Activated CD4-positive, alpha-beta T cell treated with anti-CD3 and anti-CD28 coated beads for 24 hours (primary cell): Measurements from ENCODE around the gene UBE2K.
"Not testable (repeated sequence)": the region's sequence is repeated elsewhere in the genome, so short reads cannot be mapped to it uniquely, and the experiment has no call there.

Experiments
- DNase-seq, 2 donors: peaks; one replicate each; pipeline ENCODE4 v3.0.0-alpha.2; 2020; ENCODE audit warnings: low read depth in 2 of 2

The UBE2K gene

DNA sequence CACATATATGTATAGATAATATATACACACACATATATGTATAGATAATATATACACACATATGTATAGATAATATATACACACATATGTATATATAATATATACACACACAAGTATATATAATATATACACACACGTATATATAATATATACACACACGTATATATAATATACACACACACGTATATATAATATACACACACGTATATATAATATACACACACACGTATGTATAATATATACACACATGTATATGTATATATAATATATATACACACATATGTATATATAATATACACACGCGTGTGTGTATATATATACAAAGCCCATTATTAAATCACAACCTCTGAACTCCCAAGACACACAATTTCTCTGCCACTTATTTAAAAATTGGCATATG lies 8.0 kb upstream of the UBE2K start:
- DNase-seq: no peak

DNA sequence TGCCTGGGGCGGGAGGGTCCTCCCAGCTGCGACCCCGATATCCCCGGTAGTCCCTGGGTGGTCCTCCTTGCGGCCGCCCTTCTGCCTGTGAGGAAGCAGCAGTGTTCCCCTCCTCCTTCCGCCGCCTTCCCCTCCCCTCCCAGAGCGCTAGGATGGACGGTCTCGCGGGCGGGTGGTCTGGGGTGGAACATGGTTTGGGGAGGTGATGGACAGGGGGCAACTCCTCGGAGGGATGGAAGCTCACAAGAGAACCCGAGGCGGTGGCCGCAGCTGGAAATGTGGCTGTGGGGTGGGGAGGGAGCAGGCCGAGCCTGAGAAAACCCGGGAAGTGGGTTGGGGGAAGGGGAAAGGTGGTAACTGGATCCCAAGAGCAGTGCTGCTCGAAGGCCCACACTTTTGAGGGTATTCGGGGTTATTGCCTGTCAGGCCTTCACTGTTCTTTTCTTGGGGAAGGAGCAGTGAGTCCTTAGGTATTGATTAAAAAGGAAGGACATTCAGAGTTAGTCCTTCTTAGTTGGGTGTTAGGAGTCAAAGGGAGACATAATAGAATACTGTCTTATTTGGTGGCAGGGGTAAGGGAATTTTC lies 581 bp downstream of the UBE2K start:
- peak; percentile 8 to 25 for DNase-seq

DNA sequence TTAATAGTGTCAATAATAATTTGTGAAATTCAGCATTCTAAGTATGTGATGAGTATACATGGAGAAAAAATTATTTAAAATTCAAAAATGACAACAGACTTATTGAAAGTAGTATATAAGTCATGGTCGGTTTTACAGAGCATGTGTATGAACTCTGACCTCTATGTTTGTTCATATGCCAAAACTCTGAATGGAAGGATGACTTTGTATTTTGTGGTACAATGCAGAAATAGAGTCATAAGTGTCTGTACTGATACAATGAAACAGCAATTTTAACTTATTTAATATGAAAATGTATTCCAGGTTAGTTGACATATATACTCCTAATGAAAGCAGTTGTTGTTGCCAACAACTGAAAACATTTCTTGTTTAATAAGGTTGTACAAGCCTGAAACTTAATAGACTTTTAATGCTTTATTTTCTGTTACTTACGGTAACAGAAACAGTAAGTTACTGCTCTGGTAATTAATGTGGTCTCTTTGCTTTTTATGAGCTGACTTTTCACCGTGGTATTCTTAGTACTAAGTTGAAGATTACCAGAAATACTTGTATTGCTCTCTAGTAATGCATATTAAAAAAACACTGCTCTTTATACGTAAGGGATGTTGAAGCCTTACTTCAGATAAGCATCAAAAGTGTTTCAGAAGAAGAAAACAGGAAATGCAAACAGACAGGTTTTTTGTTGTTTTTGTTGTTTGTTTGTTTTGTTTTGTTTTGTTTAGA lies 1.9 kb downstream of the UBE2K start:
- no peak for DNase-seq

- no peak for DNase-seq
Observed at GRCh38 chr4:39700554-39700953, 2.6 kb downstream of the UBE2K start.

DNA sequence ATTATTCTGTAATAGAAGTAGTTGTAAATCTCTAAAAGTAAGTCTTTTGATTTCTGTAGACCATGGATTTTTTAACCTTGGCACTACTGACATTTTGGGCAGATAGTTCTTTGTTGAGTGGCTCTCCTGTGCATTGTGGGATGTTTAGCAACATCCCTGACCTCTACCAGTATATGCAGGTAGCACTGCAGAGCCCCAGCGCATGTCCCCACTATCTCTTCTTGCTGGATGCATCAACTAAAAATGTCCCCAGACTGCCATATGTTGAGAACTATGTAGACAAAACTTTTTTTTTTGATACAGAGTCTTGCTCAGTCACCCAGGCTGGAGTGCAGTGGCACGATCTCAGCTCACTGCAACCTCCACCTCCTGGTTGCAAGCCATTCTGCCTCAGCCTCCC lies 4.8 kb downstream of the UBE2K start:
- DNase-seq: no peak

DNA sequence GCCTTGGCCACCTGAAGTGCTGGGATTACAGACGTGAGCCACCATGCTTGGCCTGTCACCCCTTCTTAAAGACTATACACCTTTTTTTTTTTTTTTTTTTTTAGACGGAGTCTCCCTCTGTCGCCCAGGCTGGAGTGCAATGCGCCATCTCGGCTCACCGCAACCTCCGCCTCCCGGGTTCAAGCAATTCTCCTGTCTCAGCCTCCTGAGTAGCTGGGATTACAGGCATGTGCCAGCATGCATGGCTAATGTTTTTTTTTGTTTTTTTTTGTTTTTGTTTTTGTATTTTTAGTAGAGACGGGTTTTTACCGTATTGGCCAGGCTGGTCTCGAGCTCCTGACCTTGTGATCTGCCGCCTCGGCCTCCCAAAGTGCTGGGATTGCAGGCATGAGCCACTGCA lies 6.9 kb downstream of the UBE2K start:
- not testable (repeated sequence) for DNase-seq

GRCh38 chr4:39706334-39706733 lies 8.4 kb downstream of the UBE2K start:
- DNase-seq: no peak

DNA sequence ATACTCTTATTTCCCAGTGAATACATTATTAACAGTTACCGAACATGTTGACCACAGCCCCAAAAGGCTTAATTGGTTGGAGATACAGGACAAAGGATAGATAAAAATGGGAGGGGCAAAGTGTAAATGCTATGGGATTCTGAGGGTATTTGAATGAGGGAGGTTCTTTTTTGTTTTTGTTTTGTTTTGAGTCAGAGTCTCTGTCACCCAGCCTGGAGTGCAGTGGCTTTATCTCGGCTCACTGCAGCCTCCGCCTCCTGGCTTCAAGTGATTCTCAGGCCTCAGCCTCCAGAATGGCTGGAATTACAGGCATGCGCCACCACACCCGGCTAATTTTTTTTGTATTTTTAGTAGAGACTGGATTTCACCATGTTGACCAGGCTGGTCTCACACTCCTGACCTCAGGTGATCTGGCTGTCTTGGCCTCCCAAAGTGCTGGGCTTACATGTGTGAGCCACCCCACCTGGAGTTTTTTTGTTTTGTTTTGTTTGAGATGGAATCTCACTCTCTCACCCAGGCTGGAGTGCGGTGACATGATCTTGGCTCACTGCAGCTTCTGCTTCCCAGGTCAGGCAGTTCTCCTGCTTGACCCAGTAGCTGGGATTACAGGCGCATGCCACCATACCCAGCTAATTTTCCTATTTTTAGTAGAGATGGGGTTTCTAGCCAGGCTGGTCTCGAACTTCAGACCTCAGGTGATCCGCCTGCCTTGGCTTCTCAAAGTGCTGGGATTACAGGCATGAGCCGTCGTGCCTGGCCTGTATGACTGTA lies 9.0 kb downstream of the UBE2K start:
- DNase-seq: no peak

GRCh38 chr4:39710098-39710896 lies 12.4 kb downstream of the UBE2K start:
- DNase-seq: no peak

DNA sequence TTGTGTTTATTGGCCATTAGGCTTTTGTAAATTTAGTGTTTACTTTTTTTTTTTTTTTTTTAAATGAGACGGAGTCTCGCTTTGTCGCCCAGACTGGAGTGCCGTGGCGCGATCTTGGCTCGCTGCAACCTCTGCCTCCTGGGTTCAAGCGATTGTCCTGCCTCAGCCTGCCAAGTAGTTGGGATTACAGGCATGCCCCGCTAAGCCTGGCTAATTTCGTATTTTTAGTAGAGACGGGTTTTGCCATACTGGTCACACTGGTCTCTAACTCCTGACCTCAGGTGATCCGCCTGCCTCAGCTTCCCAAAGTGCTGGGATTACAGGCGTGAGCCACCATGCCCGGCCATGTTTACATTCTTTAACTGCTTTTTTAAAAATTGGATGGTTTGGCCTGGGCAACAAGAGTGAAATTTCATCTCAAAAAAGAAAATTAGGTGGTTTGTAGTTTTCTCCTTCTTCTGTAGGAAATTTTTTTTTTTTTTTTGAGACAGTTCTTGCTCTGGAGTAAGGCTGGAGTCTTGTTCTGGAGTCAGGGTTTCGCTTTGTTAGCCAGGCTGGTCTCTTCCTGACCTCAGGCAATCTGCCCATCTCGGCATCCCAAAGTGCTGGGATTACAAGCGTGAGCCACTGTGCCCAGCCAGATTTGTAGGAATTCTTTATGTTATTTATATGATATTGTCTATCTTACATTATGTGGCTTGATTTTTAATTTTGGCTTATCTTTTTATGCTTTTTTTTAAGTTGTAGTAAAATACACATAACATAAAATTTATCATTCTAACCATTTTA lies 15.1 kb downstream of the UBE2K start:
- DNase-seq: no peak

GRCh38 chr4:39713691-39714090 lies 15.8 kb downstream of the UBE2K start:
- no peak for DNase-seq

DNA sequence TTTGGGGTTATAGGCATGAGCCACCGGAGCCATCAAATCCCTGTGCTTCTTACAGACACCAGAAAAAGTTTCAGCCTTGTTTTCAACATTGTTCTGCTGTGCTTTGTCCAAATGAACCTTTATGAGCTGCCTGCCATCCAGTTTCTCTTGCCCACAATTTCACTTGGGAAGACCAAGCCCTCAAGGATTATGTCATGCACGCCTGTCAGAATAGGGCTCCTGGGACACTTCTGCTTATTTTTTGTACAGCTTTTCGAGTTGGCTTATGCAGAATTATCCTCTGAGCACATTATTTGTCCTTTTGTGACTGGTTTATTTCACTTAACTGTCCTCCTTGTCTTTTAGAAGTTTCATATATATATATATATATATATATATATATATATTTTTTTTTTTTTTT lies 16.2 kb downstream of the UBE2K start:
- no peak for DNase-seq

GRCh38 chr4:39715788-39716187 lies 17.9 kb downstream of the UBE2K start:
- no peak for DNase-seq

DNA sequence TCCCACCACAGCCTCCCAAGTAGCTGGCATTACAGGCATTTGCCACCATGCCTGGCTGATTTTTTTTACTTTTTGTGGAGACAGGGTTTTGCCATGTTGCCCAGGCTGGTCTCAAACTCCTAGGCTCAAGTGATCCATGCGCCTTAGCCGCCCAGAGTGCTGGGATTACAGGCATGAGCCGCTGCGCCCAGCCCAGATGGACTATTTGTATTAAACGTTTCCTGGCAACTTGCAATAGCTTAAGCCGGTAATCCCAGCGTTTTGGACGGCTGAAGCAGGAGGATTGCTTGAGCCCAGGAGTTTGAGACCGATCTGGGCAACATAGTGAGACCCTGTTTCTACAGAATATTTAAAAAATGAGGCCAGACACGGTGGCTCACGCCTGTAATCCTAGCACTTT lies 18.4 kb downstream of the UBE2K start:
- no peak for DNase-seq

- DNase-seq: not testable (repeated sequence)
Observed at GRCh38 chr4:39717743-39718142, 19.8 kb downstream of the UBE2K start.

DNA sequence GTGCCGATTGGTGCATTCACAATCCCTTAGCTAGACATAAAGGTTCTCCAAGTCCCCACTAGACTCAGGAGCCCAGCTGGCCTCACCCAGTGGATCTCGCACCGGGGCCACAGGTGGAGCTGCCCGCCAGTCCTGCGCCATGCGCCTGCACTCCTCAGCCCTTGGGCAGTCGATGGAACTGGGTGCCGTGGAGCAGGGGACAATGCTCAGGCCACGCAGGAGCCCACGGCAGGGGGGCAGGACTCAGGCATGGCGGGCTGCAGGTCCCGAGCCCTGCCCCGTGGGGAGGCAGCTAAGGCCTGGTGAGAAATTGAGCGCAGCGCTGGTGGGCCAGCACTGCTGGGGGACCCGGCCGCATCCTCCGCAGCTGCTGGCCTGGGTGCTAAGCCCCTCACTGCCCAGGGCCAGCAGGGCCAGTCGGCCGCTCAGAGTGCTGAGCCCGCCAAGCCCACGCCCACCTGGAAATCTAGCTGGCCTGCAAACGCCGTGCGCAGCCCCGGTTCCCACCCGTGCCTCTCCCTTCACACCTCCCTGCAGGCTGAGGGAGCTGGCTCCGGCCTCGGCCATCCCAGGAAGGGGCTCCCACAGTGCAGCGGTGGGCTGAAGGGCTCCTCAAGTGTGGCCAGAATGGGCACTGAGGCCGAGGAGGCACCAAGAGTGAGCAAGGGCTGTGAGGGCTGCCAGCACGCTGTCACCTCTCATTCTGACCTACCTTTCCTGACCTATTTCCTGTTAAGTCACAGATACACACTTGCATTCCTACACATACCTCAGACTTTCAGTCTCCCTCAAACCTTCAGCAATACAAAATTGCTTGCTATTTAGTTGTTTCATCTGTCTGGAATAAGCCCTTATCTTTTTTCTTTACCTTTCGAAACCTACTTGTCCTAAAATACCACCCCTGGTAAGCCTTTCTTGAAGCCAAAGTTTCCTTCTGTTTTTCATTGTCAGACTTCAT lies 20.7 kb downstream of the UBE2K start:
- no peak for DNase-seq

GRCh38 chr4:39719804-39720580 lies 22.1 kb downstream of the UBE2K start:
- DNase-seq: no peak

DNA sequence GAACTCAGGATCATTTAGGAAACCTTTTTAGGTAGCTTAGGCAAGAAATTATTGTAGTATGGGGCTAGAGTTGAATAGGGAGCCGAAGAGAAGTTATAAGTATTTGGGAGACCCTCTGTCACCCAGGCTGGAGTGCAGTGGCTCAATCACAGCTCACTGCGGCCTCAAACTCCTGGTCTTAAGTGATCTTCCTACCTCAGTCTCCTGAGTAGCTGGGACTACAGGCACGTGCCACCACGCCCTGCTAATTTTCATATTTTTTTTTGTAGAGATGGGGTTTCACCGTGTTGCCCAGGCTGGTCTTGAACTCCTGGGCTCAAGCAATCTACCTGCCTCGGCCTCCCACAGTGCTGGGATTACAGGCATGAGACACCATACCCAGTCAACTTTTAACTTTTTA lies 23.3 kb downstream of the UBE2K start:
- DNase-seq: not testable (repeated sequence)

GRCh38 chr4:39721788-39722187 lies 23.9 kb downstream of the UBE2K start:
- DNase-seq: no peak
